GM04503 (cell line): ENCODE results near the gene CHST11.

Experiments
- DNase-seq: peaks from one replicate; pipeline ENCODE4 v3.0.0-alpha.2; 2012; ENCODE audit warnings: low read depth

CHST11 gene

DNA sequence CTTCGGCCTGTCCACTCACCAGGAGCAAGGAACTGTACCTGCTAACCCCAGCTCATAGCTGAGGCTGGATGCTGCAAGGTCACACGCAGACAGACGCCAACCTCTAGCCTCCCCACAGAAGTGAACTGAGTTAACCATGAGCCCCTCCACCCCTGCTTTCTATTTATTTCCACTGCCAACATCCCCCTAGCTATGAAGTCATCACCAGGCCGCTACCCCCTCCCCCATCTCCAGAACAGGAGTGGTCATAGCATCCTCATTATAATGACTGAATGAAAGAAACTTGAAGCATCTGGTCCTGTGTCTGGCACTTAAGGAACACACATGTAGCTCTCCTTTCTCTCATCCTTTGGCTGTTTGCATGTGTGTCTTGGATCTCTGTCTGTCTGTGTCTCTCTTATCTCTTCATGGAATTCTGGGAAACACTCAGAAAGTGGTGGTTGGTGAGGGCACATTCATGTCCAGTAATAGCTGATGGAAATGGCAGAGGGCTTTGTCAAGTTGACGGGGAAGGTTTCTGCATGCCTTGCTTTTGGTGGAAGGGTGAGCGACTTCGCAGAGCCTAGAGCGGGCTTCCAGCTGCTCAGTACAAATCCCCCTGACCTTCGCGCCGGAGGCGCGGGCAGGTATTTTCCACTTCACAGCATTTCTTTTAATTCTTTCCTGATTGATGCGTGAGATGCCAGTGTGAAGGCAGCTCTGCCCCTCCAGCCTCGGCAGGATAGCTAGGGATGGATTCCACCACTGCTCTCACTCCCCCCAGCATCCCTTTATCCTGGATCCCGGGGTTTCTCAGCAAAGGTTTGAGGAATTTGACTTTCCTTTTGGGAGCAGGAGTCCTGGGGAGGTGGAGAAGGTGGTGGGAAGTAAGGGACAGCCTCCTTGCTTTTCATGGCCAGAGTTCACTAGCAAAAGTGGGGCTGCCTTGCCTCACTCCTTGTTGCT, 198.2 kb downstream of the CHST11 start:
- DNase-seq: no peak

- DNase-seq: no peak
Measured at GRCh38 chr12:104656383-104656782, 199.6 kb downstream of the CHST11 start.

DNA sequence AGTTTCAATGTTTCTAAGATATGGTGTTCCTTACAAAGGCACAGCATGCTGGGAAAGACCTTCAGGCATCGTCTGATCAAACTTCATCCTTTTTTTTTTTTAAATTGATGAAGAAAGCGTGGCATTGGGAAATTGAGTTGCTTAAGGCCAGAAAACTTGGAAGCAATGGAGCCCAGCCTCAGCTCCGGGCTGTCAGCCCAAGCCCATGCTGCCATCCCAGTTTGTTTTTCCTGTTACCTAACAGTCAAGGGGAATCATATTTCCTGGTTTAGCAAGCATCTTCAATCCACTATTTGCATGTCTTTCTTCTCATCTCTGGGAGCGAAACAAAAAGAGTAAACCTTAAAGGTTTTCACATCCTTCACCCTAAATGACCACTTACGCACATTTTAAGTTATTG, 200.2 kb downstream of the CHST11 start:
- peak; percentile 50 for DNase-seq

- DNase-seq: no peak
Measured at GRCh38 chr12:104657726-104658484, 201.2 kb downstream of the CHST11 start.

- DNase-seq: no peak
Measured at GRCh38 chr12:104659058-104659457, 202.3 kb downstream of the CHST11 start.

GRCh38 chr12:104662203-104662602, 205.5 kb downstream of the CHST11 start:
- DNase-seq: no peak

- DNase-seq: no peak
Measured at GRCh38 chr12:104662908-104663307, 206.2 kb downstream of the CHST11 start.

DNA sequence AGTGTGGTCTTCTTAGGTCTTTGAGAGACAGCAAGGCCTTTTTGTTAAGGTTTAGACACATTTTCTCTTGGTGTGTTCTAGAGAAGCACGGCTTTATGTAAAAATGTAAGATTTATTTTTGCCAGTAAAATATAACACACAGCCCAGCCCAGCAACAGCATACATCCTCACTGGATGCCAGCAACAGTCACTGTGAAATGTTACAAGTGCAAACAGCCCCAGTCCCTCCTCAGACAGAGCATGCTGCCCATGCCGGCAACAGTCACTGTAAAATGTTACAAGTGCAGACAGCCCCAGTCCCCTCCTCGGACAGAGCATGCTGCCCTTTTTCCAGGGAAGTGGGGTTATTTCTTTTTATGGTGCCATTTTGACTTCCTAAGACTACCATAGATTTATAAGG, 207.6 kb downstream of the CHST11 start:
- no peak for DNase-seq

DNA sequence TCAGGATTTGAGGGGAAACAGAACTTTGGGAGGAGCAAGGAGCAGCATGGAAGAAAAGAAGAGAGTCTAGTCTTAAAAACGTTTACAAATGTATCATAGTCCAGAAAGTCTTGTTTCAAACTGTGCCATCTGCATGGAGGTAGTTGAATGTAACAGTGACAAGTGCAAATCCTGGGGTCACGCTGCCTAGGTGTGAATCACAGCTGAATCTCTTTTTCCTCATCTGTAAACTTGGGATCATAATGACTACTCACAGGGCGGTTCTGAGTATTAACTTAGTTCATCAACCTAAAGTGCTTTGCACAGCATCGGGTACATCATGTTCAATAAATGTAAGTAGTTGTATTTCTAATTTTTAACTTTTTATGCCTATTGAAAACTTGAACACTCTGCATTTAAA, 208.5 kb downstream of the CHST11 start:
- no peak for DNase-seq

DNA sequence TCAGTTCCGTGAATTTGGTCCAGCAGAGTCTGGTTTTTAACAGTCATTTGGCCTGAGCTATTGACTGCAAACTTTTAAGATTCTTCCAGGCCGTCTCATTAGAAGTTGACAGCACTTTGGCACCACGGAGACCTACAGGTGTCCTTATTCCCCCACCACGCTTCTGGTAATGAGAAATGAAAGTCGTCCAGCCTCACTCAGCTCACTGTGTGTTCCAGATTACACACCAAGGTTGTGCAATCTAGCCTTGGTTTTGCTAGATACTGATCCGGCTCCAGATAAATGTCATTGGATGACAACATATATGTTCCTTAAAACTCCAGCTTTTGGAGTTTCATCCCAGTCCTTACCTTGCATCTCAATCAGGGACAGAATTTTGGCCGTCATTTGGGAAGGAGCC, 210.4 kb downstream of the CHST11 start:
- no peak for DNase-seq

DNA sequence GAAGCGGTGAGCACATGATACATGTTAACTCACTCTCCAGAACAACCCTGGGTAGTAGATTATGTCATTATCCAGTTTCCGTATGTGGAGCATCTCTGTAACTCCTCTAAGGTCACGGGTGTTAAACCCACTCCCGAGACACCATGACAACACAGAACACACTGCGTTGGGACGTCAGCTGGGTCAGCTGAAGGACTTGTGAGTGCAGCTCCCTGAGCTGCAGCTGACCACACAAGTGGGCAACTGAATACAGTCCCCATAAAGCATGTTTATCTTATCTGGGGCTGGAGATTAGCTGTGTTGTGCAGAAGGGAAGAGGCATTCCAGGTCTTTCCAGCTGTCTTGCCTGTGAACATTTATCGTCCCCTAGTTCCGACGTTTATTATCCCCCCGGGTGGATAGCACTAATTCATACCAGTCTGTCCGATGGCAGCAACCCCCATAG, 211.5 kb downstream of the CHST11 start:
- DNase-seq: no peak

- DNase-seq: no peak
Measured at GRCh38 chr12:104669089-104669721, 212.5 kb downstream of the CHST11 start.

DNA sequence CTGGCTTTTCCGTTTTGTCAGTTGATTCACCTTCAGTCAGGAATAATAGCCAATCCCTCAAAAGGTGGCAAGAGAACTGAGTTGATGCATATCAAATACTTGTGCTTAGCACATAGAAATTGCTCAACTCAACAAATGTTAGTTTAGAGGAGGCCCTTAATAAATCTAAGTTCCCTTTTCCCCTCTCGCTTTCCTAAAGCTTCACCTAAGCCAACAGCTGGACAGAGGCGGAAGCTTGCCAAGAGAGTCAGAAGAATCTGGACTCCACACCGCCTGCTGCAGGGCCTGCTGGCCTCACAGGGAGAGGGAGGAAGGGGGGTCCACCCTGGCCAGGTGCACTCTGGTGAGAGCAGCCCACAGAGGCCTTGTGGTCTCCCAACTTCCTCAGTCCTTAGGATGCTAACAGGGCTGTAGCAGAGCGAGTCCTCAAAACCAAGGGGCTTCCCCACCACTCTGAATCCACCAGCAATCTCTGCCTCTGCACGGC, 213.1 kb downstream of the CHST11 start:
- no peak for DNase-seq

DNA sequence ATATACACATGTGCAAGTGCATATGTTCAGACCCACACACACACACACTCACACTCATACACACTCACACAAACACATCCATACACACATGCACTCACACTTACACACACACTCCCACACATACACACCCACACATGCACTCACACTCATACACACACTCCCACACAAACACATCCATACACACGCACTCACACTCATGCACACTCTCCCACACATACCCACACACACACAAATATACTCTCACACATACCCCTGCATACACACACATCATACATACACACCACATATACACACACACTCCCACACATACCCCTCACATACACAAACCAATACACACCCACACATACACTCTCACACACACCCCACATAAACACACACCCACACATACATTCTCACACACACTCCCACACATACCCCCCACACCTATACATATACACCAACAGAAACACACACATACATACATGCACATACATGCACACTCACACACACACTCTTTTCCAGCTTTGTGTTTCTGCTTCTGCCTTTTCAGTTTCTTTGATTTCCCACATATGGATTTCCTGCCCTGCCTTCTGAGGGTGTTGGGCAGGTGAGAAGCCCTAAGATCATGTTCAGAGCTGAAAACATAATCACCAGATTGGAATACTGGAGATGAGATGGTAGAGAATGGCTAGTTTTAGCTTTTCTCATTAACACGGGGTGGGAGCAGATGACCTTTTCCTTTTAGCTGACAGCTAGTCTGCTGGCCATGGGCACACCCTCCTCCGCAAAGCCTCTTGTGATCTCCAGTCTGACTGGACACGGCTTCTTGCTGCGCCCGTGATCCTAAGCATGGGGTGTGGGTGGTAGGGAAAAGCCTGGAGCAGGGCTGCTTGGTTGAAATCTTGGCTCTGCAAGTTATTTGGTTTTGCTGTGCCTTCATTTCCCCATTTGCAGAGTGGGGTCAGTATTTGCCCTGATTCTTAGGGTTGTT, 214.0 kb downstream of the CHST11 start:
- DNase-seq: no peak

GRCh38 chr12:104671409-104672095, 214.8 kb downstream of the CHST11 start:
- DNase-seq: peak; percentile 78

GRCh38 chr12:104672096-104672445, 215.3 kb downstream of the CHST11 start:
- DNase-seq: no peak

DNA sequence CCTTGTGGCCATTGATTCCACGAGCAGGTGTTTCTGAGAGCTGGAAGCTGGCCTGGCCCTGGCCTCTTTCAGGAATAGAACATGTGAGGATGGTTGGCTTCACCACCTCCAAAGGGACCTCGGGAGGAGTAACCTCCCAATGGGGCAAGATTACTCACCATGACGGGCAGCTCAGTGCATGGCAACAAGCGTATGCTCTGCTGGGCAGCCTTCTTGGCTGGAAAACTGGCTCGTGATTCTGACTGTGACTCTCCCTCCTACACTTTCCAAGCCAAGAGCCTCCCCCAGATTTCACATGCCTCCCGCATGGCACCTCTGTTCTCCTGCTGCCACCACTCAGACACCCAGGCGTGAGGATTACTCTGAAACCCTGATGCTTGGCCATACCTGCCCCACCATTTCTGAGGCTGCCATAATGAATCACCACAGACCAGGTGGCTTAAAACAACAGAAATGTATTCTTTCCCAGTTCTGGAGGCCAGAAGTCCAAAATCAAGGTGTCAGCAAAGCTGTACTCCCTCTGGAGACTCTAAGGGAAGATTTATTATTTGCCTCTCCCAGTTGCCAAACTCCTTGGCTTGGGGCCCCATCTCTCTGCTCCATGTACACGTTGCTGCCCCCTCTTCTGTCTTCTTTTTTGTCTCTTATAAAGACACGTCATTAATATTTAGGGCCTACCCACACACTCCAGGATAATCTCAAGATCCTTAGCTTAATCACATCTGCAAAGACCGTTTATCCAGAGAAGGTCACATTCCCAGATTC, 215.9 kb downstream of the CHST11 start:
- DNase-seq: no peak

- DNase-seq: no peak
Measured at GRCh38 chr12:104673294-104673693, 216.5 kb downstream of the CHST11 start.

DNA sequence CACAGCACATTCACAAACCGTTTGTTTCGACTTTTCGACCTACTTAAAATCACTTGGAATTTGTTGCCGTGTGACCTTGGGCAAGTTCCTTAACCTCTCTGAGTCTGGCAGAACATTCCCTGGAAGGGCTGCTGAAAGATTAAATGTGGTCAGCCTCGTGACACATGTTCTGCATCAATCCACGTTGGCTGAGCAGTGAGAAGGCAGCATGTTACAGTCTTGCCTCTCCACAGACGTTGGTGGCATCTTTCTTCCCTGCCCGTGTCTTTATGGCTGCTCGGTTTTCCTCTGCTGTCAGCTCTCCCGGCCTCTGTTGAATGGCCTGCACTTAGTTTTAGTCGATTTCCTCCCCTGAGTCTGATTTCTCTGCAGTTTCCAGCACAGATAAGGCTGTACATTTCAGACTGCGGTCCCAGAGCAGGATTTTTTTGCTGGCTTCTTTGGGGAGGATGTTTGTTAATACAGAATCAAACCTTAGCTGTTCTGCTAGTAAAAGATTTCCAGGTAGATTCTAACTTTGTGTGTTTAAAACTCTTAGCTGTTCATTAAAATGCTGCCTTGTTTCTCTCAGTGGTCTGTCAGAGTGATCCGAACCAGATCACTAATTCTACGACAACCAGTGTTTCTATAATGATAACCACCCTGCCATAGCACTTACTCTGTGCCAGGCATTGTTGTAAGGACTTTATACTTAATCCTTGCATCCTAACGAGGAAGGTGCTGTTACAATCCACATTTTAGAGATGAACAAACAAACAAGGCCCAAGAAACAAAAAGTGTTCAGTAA, 217.1 kb downstream of the CHST11 start:
- DNase-seq: no peak
